Osteoblast (primary cell): ENCODE results near the gene EDNRA. TPM values are rescaled to one million over a fixed set of nuclear protein-coding genes. Genes with fewer than 3 reads are reported as not detected.
A peak's percentile ranks its signal among the peaks of the same experiment; 100 is the strongest.

Experiments
- DNase-seq: peaks from one replicate; pipeline ENCODE4 v3.0.0; 2011; ENCODE audit warnings: low spot score, mixed read lengths; ENCODE audit not compliant: insufficient read length; ENCODE audit errors: missing footprints
- H2AFZ ChIP-seq: 2 replicates; pipeline ENCODE4 v1.6.0; 2011; ENCODE audit warnings: mild to moderate bottlenecking, low read length
- H3K27ac ChIP-seq: 2 replicates; pipeline ENCODE4 v1.5.1; 2011; ENCODE audit warnings: mild to moderate bottlenecking, low read depth, low read length, moderate library complexity
- H3K27me3 ChIP-seq: 2 replicates; pipeline ENCODE4 v1.6.0; 2012; ENCODE audit warnings: mild to moderate bottlenecking, control low read depth, inconsistent platforms, low read length, moderate library complexity; ENCODE audit not compliant: insufficient read depth
- H3K36me3 ChIP-seq: 2 replicates; pipeline ENCODE4 v1.5.1; 2011; ENCODE audit warnings: mild to moderate bottlenecking, low read length, control low read depth, moderate library complexity; ENCODE audit not compliant: insufficient read depth
- H3K4me1 ChIP-seq: 2 replicates; pipeline ENCODE4 v1.5.1; 2011; ENCODE audit warnings: mild to moderate bottlenecking, low read length, control low read depth, moderate library complexity; ENCODE audit not compliant: insufficient read depth
- H3K4me2 ChIP-seq: 2 replicates; pipeline ENCODE4 v1.6.0; 2011; ENCODE audit warnings: mild to moderate bottlenecking, low read length; ENCODE audit not compliant: insufficient read depth
- H3K4me3 ChIP-seq: fragments of 200-600 bp; sonication (generic); 3 replicates; pipeline ENCODE4 v1.5.1; 2012; ENCODE audit warnings: mild to moderate bottlenecking, low read length, inconsistent platforms; ENCODE audit not compliant: insufficient read depth
- H3K79me2 ChIP-seq: 2 replicates; pipeline ENCODE4 v1.6.0; 2012; ENCODE audit warnings: mild to moderate bottlenecking, low read length, control low read depth, inconsistent platforms; ENCODE audit not compliant: insufficient read depth
- H3K9me3 ChIP-seq: 2 replicates; pipeline ENCODE4 v1.5.1; 2011; ENCODE audit warnings: low read depth, low read length, control low read depth
- H4K20me1 ChIP-seq: 2 replicates; pipeline ENCODE4 v1.6.0; 2012; ENCODE audit warnings: mild to moderate bottlenecking, low read length, control low read depth; ENCODE audit not compliant: insufficient read depth
- total RNA-seq: library from RNA; depleted of rRNA; stranded (reverse); fragments of >200 nt; gene quantifications from 2 replicates; pipeline ENCODE4 v1.2.3, GENCODE V29; 2012
- TF ChIP-seq, protein P1 (sequence below): IDR thresholded peaks from 2 replicates; pipeline ENCODE4 v1.5.1; 2011; ENCODE audit warnings: mild to moderate bottlenecking, low read depth, low read length, moderate library complexity; ENCODE audit errors: extremely low read depth

Gene EDNRA
- total RNA-seq, 1 donor, result 6.2 TPM

DNA sequence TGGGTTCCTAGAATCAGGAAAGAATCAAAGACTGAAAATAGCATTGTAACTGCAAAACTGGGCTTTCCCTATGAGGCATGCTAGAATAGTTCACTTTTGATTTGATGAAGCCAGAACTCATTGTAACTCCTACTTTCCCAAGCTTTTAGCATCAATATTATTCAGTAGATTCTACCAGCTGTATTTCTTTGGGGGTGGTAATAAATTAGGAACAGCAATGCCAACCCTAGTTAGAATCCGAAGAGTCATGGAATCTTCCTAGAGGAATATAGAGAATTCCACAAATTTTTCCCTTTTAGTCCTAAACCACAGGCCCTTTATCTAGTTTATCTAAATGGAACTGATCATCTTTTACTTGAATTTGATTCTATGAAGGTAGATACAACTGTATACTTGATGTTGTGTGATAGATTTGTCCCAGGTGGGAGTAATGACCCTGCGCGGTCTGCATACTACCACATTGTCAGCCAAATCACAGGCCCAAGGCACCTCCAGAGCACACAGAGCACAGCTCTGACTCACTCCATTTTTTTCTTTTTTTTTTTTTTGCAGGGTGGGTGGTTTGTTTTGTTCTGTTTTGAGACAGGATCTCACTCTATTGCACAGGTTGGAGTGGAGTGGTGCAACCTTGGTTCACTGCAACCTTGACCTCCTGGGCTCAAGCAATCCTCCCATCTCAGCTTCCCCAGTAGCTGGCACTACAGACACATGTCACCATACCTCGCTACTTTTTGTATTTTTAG is 66.6 kb downstream of the EDNRA start:
- DNase-seq, result no peak
- Histone ChIP-seq H3K79me2 (no peaks in the 10 kb centered on the region), H3K27me3 (no peaks in the 10 kb centered on the region), H3K4me2 (peak overlapping the region; percentile 7), H3K27ac (peak overlapping the region; percentile 95), H3K9me3 (no peaks in the 10 kb centered on the region), H3K4me1 (peaks cover 48% of the 10 kb centered on the region), H3K4me3 (no peak overlapping the region), H2AFZ (peak overlapping the region; percentile 40), H4K20me1 (no peaks in the 10 kb centered on the region), H3K36me3 (no peaks in the 10 kb centered on the region)
- TF ChIP-seq, protein P1, sequence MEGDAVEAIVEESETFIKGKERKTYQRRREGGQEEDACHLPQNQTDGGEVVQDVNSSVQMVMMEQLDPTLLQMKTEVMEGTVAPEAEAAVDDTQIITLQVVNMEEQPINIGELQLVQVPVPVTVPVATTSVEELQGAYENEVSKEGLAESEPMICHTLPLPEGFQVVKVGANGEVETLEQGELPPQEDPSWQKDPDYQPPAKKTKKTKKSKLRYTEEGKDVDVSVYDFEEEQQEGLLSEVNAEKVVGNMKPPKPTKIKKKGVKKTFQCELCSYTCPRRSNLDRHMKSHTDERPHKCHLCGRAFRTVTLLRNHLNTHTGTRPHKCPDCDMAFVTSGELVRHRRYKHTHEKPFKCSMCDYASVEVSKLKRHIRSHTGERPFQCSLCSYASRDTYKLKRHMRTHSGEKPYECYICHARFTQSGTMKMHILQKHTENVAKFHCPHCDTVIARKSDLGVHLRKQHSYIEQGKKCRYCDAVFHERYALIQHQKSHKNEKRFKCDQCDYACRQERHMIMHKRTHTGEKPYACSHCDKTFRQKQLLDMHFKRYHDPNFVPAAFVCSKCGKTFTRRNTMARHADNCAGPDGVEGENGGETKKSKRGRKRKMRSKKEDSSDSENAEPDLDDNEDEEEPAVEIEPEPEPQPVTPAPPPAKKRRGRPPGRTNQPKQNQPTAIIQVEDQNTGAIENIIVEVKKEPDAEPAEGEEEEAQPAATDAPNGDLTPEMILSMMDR, result no peak

DNA sequence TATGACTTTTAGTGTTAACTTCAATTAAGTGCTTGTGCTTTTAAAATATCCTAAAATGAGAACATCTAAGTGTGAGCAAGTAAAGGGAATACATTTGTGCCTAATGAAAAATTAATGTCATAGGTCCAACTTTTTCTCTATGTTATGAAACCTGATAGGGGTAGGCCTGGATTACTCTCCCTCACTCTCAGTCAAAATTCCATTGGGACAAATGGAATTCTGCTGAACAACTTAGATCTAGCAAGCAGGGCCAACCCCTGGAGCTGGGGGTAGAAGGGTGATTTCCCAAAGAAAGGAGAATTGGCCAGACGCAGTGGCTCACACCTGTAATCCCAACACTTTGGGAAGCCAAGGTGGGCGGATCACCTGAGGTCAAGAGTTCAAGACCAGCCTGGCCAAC is 67.4 kb downstream of the EDNRA start:
- no peak overlapping the region for H2AFZ ChIP-seq
- TF ChIP-seq, protein P1, result no peak
- no peak overlapping the region for H3K4me2 ChIP-seq
- no peak overlapping the region for H3K4me3 ChIP-seq
- no peak for DNase-seq
- peak overlapping the region; percentile 95 for H3K27ac ChIP-seq
- H3K79me2 ChIP-seq, result no peaks in the 10 kb centered on the region
- no peaks in the 10 kb centered on the region for H4K20me1 ChIP-seq
- H3K27me3 ChIP-seq, result no peaks in the 10 kb centered on the region
- H3K4me1 ChIP-seq, result peaks cover 42% of the 10 kb centered on the region
- no peaks in the 10 kb centered on the region for H3K36me3 ChIP-seq
- H3K9me3 ChIP-seq, result no peaks in the 10 kb centered on the region

DNA sequence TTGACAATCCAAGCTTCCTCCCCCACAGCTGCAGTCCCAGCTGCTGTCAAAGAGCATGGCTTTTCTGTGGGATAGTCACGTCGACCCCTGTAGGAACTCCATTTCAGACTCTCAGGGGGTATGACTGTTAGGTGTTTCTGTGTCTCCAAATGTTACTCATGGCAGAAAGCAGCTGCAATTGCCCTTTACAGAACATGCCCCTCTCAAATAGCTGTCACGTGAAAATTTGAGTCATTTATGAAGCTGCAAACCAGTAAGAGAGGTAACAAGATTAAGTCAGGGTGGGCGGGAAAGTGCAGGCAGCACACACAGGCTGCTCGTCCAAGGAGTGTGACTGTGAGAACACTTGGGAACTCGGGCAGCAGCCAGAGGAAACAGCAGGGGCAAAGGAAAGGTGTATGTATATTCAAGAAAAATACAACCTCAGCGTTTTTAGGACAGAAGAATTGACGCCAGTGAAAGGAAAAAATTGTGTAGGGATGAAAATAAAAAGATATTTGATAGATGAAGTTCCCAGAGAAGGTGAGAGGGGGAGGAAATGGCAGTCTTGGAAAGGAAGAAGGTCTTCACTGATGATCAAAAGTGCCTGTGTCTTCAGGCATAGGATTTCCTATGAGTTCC is 69.8 kb downstream of the EDNRA start:
- no peaks in the 10 kb centered on the region for H3K79me2 ChIP-seq
- no peaks in the 10 kb centered on the region for H3K27me3 ChIP-seq
- H3K4me1 ChIP-seq, result peaks cover 42% of the 10 kb centered on the region
- H3K36me3 ChIP-seq, result no peaks in the 10 kb centered on the region
- H3K4me3 ChIP-seq, result peak overlapping the region; percentile 53
- peak overlapping the region; percentile 76 for H3K4me2 ChIP-seq
- no peaks in the 10 kb centered on the region for H3K9me3 ChIP-seq
- no peaks in the 10 kb centered on the region for H4K20me1 ChIP-seq
- TF ChIP-seq, protein P1, result no peak
- H2AFZ ChIP-seq, result peak overlapping the region; percentile 86
- peak overlapping the region; percentile 69 for H3K27ac ChIP-seq
- DNase-seq, result no peak

DNA sequence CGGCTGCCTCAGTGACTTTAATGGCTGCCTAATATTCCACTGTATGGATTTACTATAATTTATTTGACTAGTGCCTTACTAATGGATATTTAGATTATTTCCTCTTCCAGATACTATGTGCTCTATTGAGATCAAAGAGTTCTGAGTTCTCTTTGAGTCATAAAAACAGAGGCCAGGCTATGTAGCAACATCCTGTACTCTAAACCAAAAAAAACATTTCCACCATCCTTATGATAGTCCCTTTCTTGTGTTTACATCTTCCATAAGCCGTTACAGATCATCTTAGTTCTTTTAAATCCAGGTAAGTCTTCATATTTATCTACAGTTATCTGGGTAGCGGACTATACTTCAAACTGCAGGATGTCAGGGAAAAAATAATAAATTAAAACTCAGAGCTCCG is 79.7 kb downstream of the EDNRA start:
- Histone ChIP-seq H3K27ac (peak overlapping the region; percentile 69), H3K4me2 (peak overlapping the region; percentile 69), H3K4me3 (peak overlapping the region; percentile 43), H3K27me3 (no peaks in the 10 kb centered on the region), H3K79me2 (no peaks in the 10 kb centered on the region), H2AFZ (peak overlapping the region; percentile 63), H3K4me1 (peaks cover 6% of the 10 kb centered on the region), H3K36me3 (no peaks in the 10 kb centered on the region), H3K9me3 (no peaks in the 10 kb centered on the region), H4K20me1 (no peaks in the 10 kb centered on the region)
- DNase-seq, result no peak
- TF ChIP-seq, protein P1, result no peak
